Activated T-helper 17 cell treated with anti-CD3 and anti-CD28 coated beads, Interleukin-2, amount 50 U/mL, for 72 hours (primary cell): Measurements from ENCODE around the gene ARL14. TPM values are rescaled to one million over a fixed set of nuclear protein-coding genes. Genes with fewer than 3 reads are reported as not detected.

ENCODE experiments used
- ATAC-seq: fragments of 150-1000 bp; cut with Tn5 transposase; replicated peaks from 2 replicates; pipeline ENCODE4 v1.10.0; 2021; ENCODE audit warnings: mild to moderate bottlenecking, moderate library complexity
- H3K27ac Mint-ChIP-seq: one replicate; pipeline ENCODE4 v1.8.0; 2022; ENCODE audit warnings: mixed read lengths
- H3K27me3 Mint-ChIP-seq: one replicate; pipeline ENCODE4 v1.8.0; 2022; ENCODE audit warnings: mixed read lengths
- H3K36me3 Mint-ChIP-seq: one replicate; pipeline ENCODE4 v1.8.0; 2022; ENCODE audit warnings: low read depth, mild to moderate bottlenecking, mixed read lengths
- H3K4me1 Mint-ChIP-seq: one replicate; pipeline ENCODE4 v1.8.0; 2022; ENCODE audit warnings: mixed read lengths
- H3K4me3 Mint-ChIP-seq: one replicate; pipeline ENCODE4 v1.8.0; 2022; ENCODE audit warnings: mild to moderate bottlenecking, mixed read lengths
- H3K9me3 Mint-ChIP-seq: one replicate; pipeline ENCODE4 v1.8.0; 2022; ENCODE audit warnings: mixed read lengths
- total RNA-seq, 2 donors: library from RNA; stranded (reverse); gene quantifications; one replicate each; pipeline ENCODE4 v1.2.3, GENCODE V29; 2022

Gene ARL14
- total RNA-seq, 2 donors from 2014 or later = not detected

DNA sequence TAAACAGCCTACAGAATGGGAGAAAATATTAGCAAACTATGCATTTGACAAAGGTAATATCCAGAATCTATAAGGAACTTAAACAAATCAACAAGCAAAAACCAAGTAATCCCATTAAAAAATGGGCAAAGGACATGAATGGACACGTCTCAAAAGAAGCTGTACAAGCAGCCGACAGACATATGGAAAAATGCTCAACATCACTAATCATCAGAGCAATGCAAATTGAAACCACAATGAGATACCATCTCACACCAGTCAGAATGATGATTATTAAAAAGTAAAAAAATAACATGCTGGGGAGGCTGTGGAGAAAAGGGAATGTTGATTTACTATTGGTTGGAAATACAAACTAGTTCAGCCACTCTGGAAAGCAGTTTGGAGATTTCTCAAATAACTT, 48.4 kb downstream of the ARL14 start:
- no peak overlapping the region for H3K27ac Mint-ChIP-seq
- no peak overlapping the region for H3K4me3 Mint-ChIP-seq
- no peaks in the 10 kb centered on the region for H3K36me3 Mint-ChIP-seq
- no peak for ATAC-seq
- peaks cover 17% of the 10 kb centered on the region for H3K27me3 Mint-ChIP-seq
- no peaks in the 10 kb centered on the region for H3K9me3 Mint-ChIP-seq
- no peaks in the 10 kb centered on the region for H3K4me1 Mint-ChIP-seq

Other genes with a start within 250 kb of the ARL14 start
- gene TRIM59, start 227.4 kb upstream of the ARL14 start, total RNA-seq = 10 to 100 TPM; 39.2 to 41.1 TPM
- gene KPNA4, start 111.6 kb upstream of the ARL14 start, total RNA-seq = 10 to 100 TPM; 39.9 to 69.2 TPM
- gene PPM1L, start 79.1 kb downstream of the ARL14 start, total RNA-seq = 1 to 10 TPM; 2.1 to 3.1 TPM